Measurements from ENCODE around the gene MROH2B.

DNA sequence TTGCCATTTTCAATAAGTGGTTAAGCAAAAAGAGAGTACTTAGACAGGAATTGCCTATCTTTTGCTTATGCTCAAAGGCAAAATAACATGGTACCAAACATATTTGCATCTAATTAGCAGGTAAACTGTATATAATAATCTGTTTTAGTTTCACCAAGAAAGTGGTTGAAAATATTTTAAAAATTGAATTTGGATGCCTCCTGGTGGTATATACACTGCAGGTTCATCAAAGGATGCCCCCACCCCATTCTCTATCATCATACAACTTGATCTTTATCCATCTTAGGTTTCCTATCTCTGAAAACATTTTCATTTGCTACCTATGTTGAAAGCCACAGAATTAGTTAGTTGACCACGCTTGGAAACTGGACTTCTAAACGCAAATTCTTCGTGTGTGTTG, 47.0 kb upstream of the MROH2B start:
- TF ChIP-seq CTCF (IDR thresholded peaks at IDR 0.05) (no peak), REST (IDR thresholded peaks at IDR 0.05; ENCODE audit: insufficient read depth in 1 of 2, low read depth in 2 of 2, low read length in 1 of 2) (no peak)

All from Panc1 (cell line).